GM18498 (cell line): ENCODE measurements around the gene CUZD1.

Source experiments
- ATAC-seq: cut with Tn5 transposase; IDR thresholded peaks from one replicate; pipeline ENCODE4 v1.9.1; 2021; ENCODE audit warnings: mild to moderate bottlenecking, moderate library complexity; ENCODE audit not compliant: unreplicated experiment

Gene CUZD1

DNA sequence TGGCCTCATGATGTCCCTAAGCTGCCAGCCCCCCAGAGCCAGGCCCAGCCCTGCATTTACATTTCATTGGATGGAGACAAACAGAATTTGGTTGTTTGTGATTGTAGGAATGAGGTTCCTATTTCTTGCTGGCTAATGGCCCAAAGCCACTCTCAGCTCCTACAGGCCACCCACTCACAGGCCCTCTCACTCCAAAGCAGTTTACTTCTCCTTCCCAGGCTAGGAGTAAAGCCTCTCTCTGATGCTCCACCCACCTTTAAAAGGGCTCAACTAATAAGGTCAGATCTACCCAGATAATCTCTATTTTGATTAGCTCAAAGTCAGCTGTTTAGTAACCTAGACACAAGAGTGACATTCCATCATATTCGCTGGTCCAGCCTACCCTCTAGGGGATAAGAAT, 11.2 kb upstream of the CUZD1 start:
- ATAC-seq = no peak

DNA sequence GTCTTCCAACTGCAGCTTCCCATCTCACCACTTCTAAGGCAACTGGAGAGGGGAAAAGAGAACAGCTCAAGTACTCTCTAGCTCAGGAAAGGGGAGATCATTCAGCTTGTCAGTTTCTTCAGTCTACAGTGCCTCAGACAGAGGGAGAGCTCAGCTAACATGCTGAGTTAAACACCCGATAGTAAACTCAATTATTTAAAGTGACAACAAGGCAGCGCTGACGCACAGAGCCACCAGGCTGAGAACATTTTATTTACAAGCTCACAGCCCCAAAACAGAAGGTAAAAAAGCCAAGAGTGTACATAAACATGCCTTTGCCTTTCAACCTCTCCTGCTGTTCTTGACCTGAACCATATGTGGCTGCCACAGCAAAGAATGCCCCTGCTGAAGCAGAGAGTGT, 10.1 kb upstream of the CUZD1 start:
- ATAC-seq = no peak

GRCh38 chr10:122854648-122855047, 9.0 kb upstream of the CUZD1 start:
- ATAC-seq = no peak

- no peak for ATAC-seq
Observed at GRCh38 chr10:122853665-122854313, 8.1 kb upstream of the CUZD1 start.

DNA sequence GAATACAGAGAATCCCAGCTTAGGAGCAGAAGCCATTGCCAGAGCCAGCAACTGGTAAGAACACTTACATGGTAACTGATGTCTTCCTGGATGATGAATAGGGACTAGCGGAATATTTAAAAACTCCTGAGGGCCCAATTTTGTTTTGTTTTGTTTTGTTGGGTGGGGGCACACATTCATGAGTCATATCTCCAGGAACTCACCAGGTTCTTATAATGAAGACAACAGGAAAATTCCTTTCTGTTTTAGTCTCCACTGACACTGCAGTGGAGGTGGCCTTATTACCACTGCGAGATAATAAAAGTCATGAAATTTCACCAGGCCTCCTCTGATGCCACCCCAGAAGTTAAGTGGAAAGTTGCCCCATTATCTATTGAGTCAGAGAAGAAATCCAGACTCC, 6.6 kb upstream of the CUZD1 start:
- ATAC-seq = no peak

DNA sequence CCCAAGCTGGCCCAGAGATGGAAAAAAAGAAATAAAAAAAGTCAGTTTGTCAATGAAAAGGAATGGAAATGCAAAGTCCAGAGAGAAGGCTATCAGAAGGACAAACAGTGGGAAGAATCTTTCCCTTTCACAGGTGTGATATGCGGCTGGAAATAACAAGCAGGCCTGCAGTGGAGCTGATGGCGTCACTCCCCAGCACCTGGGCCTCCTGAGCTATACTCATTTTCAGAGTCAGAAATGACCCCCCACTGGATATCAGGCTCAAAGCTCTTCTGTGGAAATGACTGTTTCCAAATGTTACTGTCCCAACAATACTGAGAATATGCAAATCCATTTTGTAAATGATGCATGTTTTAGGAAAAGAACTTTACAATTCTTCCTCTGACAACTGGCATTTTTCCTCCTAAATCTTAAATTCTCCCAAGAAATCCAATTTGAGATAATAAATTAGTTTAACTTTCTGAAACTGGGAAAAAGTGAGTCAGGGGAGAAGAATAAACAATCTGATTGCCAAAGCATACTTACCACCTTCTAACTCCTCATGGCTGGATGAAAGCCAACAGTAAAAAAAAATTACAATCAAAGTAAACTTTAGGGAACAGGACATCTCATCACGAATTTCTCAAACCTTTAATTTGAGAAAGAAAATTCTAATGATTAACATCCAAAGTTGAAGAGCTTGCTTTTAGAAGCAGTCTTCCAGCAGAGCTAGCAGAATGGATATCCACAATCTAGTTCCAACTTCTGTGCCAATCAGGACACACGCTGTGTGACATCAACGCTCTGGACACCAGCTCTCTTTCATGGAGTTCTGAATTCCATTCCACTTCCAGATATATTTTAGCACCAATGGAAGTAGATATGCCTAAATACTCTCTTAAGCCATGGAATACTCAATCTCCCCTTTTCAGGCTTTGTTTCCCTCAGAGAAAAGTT, 5.3 kb upstream of the CUZD1 start:
- ATAC-seq = no peak

DNA sequence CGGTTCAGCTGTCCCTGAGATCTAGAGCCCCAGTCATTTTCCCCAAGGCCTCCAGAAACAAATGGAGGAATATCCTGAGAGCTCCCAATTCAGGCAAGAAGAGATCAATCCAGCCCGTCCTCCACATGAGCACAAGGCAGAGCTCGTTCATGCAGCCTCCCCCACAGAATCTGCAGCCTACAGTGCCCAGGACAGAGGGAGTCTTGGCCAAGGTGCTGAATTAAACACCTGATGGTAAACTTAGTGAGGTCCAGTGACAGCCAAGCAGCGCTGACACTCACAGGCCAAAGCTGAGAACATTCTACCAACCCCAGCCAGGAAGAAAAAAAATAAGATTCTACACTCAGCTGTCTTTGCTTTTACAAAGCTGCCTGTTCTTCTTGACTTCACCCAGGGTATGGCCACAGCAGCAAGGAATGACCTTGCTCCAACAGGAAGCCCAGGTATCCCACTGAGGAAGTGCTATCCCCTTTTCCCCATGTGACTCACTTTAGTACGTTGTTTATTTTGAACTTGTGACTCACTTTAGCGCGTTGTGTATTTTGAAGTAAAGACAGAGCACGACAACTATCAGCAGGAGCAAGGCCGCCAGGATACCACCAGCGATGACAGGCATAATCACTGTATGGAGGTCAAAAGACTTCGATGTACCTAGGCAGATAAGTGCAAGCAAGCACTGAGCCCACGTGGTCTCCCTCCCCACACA, 4.4 kb upstream of the CUZD1 start:
- no peak for ATAC-seq

DNA sequence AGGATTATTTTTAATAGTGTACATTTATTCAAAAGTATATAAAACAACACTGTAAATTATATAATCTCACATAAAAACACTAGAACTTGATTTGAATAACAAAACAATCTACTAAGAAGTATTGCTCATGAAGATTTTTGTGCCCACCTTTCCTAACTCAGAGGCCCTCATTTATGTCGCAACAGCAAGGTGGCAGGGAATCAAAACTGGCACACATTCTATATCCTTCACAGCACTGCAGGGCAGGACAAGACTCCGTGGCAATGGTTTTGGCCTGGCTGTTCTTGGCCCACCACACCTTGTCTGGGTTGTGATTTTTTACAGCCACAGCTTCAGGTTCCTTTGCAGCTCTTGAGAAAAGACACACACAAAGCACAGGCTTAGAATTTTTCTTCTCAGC, 3.4 kb upstream of the CUZD1 start:
- ATAC-seq = no peak

DNA sequence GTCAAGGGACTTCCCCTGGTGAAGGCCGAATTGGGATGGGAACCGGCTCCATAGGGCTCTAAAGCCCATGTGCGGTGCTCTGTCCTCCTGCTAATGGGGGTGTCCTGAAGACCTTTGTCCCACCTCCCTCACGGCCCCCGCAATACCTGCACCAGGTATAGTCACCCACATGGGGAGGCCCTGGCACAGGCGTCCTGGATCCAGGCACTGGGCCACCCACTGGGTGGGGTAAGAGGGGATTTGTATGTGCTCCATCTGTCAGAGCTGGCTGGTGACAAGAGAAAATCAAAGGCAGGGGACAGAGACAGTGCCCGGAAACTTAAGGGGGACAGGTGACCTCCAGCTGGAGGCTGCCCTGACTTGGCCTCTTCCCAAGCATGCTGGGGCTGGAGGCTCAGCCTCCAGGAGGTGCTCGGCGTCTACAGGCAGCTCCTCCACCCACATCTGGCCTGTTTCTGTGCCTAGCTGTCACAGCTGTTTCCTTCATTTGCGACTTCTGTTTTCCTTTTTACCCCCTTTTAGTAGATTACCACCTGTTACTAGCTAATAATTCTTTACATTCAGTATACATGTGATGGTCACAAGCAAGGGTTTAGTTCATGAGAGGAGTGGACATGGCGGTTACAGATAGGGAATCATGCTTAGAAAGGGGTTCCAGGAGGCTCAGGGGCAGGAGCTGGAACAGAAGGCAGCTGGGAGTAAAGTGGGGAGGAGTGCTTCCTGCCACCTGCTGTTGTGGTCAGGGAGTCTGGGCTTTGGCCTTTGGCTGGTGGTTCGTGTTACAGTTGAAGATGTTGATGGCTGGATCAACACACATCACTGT, 2.3 kb upstream of the CUZD1 start:
- no peak for ATAC-seq

DNA sequence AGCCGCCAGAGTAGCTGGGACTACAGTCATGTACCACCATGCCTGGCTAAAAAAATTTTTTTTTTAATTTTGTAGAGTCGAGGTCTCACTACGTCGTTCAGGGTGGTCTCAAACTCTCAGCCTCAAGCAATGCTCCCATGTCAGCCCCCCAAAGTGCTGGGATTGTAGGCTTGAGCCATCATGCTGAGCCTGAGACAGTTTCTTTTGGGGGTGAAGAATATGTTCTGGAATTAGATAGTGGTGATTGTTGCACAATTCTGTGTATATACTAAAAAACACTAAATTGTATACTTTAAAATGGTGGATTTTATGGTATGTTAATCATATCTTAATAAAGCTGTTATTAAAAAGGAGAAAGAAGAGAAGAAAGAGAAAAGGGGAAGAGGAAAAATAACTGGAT, 1.5 kb downstream of the CUZD1 start:
- no peak for ATAC-seq

DNA sequence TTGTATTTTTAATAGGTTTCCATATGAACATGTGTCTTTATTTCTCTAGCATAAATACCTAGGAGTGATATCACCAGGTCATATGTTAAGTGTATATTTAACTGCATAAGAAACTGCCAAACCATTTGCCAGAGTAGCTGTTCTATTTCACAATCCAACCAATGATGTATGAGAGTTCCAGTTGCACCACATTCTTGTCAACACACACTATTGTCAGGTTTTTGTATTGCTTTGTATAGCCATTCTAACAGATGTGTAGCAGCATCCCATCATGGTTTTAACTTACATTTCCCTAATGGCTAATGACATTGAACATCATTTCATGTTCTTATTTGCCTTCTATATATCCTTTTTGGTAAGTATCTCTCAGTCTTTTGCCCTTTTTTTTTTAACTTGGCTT, 4.1 kb downstream of the CUZD1 start:
- no peak for ATAC-seq

DNA sequence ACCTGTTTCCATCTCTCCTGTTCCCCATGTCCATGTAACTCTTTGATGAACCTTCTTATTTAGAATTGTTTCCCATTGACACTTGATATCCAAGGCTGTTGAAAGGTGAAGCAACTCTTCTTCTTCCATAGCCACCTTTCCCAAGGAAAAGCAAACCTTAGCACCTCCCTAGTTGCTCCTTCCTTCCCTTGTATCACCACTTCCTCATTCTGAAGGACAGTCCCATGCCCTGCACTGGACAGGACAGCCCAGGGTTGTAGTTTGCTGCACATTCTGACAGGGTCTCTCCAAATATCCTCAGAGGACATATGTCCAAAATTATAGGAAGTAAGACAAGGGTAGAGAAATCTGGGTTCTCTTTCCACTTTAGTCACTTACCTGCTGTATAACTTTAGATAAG, 6.2 kb downstream of the CUZD1 start:
- no peak for ATAC-seq

- ATAC-seq = no peak
Observed at GRCh38 chr10:122838880-122839279, 6.8 kb downstream of the CUZD1 start.

DNA sequence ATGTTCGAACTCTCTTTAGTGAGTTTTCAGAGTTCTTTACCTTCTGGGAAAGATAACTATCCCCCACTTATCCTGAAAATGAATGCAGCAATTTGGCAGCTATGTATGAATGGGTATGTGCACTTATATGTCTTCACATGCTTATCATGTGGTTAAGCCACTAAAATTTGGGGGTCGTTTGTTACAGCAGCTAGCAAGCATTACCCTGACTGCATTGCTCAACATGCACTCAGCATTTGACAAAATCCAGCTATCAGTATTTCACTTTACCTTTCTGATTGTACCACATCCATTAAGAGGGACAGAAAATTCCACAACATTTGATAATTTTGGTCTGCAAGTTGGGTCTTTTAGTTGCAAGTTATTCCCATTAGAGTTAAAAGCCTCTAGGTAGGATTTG, 9.7 kb downstream of the CUZD1 start:
- ATAC-seq = no peak

DNA sequence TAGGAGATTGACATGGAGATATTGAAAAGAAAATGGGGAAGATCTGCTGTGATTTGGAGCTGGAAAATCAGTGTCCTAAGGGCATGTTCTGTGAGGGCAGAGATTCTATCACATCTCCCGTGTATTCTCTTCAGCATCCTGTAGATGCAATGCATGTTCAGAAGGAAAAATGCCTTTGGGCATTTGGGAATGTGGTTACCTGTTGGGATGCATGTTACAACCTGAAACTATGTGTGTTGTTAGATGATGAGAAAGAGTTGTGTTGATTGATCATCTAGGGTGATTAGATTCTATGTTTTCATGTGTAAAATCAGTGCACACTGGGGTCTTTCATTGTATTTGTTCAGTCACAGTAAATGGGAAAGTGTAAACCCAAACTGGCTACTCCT, 14.7 kb downstream of the CUZD1 start:
- ATAC-seq = no peak

- ATAC-seq = no peak
Observed at GRCh38 chr10:122830273-122830964, 15.2 kb downstream of the CUZD1 start.

GRCh38 chr10:122829454-122829853, 16.2 kb downstream of the CUZD1 start:
- no peak for ATAC-seq

- no peak for ATAC-seq
Observed at GRCh38 chr10:122828716-122829255, 16.9 kb downstream of the CUZD1 start.

DNA sequence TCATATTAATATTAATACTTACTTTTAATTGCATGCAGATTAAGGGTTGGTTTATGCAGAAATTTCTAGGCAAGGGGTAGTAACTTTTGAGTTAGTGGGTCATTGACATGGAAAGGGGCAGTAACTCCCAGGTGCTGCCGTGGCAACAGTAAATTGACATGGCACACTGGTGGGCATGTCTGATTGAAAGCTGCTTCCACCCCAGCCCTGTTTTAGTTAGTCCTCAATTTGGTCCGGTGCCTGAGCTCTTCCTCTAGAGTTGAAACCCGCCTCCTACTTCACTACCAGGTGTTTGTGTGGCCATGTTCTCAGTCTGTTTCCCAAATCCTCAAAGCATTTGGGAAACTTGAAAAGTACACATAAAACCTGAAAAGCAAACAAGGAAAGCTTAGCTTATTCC, 18.4 kb downstream of the CUZD1 start:
- no peak for ATAC-seq
